ENCODE data around the gene GPC5.
"Not testable (repeated sequence)": the region's sequence is repeated elsewhere in the genome, so short reads cannot be mapped to it uniquely, and the experiment has no call there.

GPC5 gene

GRCh38 chr13:92500192-92500591 lies 1101.8 kb downstream of the GPC5 start:
- no peaks in the 10 kb centered on the region for H3K27me3 Mint-ChIP-seq
- intact Hi-C loops (cut with micrococcal nuclease), result no loop called here
- H3K27ac Mint-ChIP-seq, result no peak overlapping the region
- no peaks in the 10 kb centered on the region for H3K36me3 Mint-ChIP-seq (ENCODE audit: low read depth)
- H3K4me1 Mint-ChIP-seq (ENCODE audit: low read depth), result no peaks in the 10 kb centered on the region
- peaks cover 68% of the 10 kb centered on the region for H3K9me3 Mint-ChIP-seq
- H3K4me3 Mint-ChIP-seq, result no peak overlapping the region

GRCh38 chr13:92510416-92510815 lies 1112.0 kb downstream of the GPC5 start:
- Mint-ChIP-seq H3K9me3 (peaks cover 49% of the 10 kb centered on the region), H3K36me3 (ENCODE audit: low read depth) (no peaks in the 10 kb centered on the region), H3K27me3 (no peaks in the 10 kb centered on the region), H3K27ac (no peak overlapping the region), H3K4me3 (no peak overlapping the region), H3K4me1 (ENCODE audit: low read depth) (no peaks in the 10 kb centered on the region)
- intact Hi-C loops (cut with micrococcal nuclease), result no loop called here

- no peak overlapping the region for H3K27ac Mint-ChIP-seq
- no peaks in the 10 kb centered on the region for H3K27me3 Mint-ChIP-seq
- H3K4me1 Mint-ChIP-seq (ENCODE audit: low read depth), result no peaks in the 10 kb centered on the region
- intact Hi-C loops (cut with micrococcal nuclease), result no loop called here
- H3K9me3 Mint-ChIP-seq, result peaks cover 65% of the 10 kb centered on the region
- no peaks in the 10 kb centered on the region for H3K36me3 Mint-ChIP-seq (ENCODE audit: low read depth)
- no peak overlapping the region for H3K4me3 Mint-ChIP-seq
These were observed 1114.4 kb downstream of the GPC5 start for GRCh38 chr13:92512852-92513251.

- intact Hi-C loops (cut with micrococcal nuclease), result no loop called here
- Mint-ChIP-seq H3K36me3 (ENCODE audit: low read depth) (no peaks in the 10 kb centered on the region), H3K27ac (no peak overlapping the region), H3K4me3 (no peak overlapping the region), H3K27me3 (no peaks in the 10 kb centered on the region), H3K9me3 (peaks cover 73% of the 10 kb centered on the region), H3K4me1 (ENCODE audit: low read depth) (no peaks in the 10 kb centered on the region)
These were observed 1115.3 kb downstream of the GPC5 start for GRCh38 chr13:92513672-92514071.

- no peak overlapping the region for H3K27ac Mint-ChIP-seq
- H3K36me3 Mint-ChIP-seq (ENCODE audit: low read depth), result no peaks in the 10 kb centered on the region
- no peaks in the 10 kb centered on the region for H3K4me1 Mint-ChIP-seq (ENCODE audit: low read depth)
- no peak overlapping the region for H3K4me3 Mint-ChIP-seq
- intact Hi-C loops (cut with micrococcal nuclease), result no loop called here
- no peaks in the 10 kb centered on the region for H3K27me3 Mint-ChIP-seq
- peaks cover 74% of the 10 kb centered on the region for H3K9me3 Mint-ChIP-seq
These were observed 1116.2 kb downstream of the GPC5 start for GRCh38 chr13:92514420-92515125.

- H3K27me3 Mint-ChIP-seq; H3K4me1 Mint-ChIP-seq (ENCODE audit: low read depth); intact Hi-C loops (cut with micrococcal nuclease); H3K36me3 Mint-ChIP-seq (ENCODE audit: low read depth); H3K4me3 Mint-ChIP-seq; H3K27ac Mint-ChIP-seq: not testable (repeated sequence)
- peaks cover 71% of the 10 kb centered on the region for H3K9me3 Mint-ChIP-seq
These were observed 1118.5 kb downstream of the GPC5 start for GRCh38 chr13:92516878-92517277.

GRCh38 chr13:92518622-92519021 lies 1120.2 kb downstream of the GPC5 start:
- H3K27me3 Mint-ChIP-seq; H3K27ac Mint-ChIP-seq; H3K4me3 Mint-ChIP-seq; intact Hi-C loops (cut with micrococcal nuclease); H3K4me1 Mint-ChIP-seq (ENCODE audit: low read depth); H3K36me3 Mint-ChIP-seq (ENCODE audit: low read depth): not testable (repeated sequence)
- peaks cover 54% of the 10 kb centered on the region for H3K9me3 Mint-ChIP-seq

GRCh38 chr13:92530364-92530763 lies 1131.9 kb downstream of the GPC5 start:
- no peak overlapping the region for H3K27ac Mint-ChIP-seq
- intact Hi-C loops (cut with micrococcal nuclease), result no loop called here

GRCh38 chr13:92535222-92536006 lies 1137.0 kb downstream of the GPC5 start:
- Mint-ChIP-seq H3K36me3 (ENCODE audit: low read depth) (no peaks in the 10 kb centered on the region), H3K4me1 (ENCODE audit: low read depth) (no peaks in the 10 kb centered on the region), H3K27ac (no peak overlapping the region), H3K4me3 (no peak overlapping the region), H3K9me3 (peaks cover 23% of the 10 kb centered on the region), H3K27me3 (no peaks in the 10 kb centered on the region)
- intact Hi-C loops (cut with micrococcal nuclease), result no loop called here

More at GRCh38 chr13:92530364-92530763, 1131.9 kb downstream of the GPC5 start:
- Mint-ChIP-seq H3K4me3 (no peak overlapping the region), H3K4me1 (ENCODE audit: low read depth) (no peaks in the 10 kb centered on the region), H3K36me3 (ENCODE audit: low read depth) (no peaks in the 10 kb centered on the region), H3K9me3 (peaks cover 37% of the 10 kb centered on the region), H3K27me3 (no peaks in the 10 kb centered on the region)

GRCh38 chr13:92537471-92537870 lies 1139.0 kb downstream of the GPC5 start:
- Mint-ChIP-seq H3K4me3 (no peak overlapping the region), H3K4me1 (ENCODE audit: low read depth) (no peaks in the 10 kb centered on the region), H3K36me3 (ENCODE audit: low read depth) (no peaks in the 10 kb centered on the region)

GRCh38 chr13:92538164-92538563 lies 1139.7 kb downstream of the GPC5 start:
- intact Hi-C loops (cut with micrococcal nuclease), result no loop called here
- H3K4me3 Mint-ChIP-seq, result no peak overlapping the region

More at GRCh38 chr13:92537471-92537870, 1139.0 kb downstream of the GPC5 start:
- H3K27me3 Mint-ChIP-seq, result no peaks in the 10 kb centered on the region
- no peak overlapping the region for H3K27ac Mint-ChIP-seq
- intact Hi-C loops (cut with micrococcal nuclease), result no loop called here
- peaks cover 26% of the 10 kb centered on the region for H3K9me3 Mint-ChIP-seq

GRCh38 chr13:92539148-92539547 lies 1140.7 kb downstream of the GPC5 start:
- H3K36me3 Mint-ChIP-seq (ENCODE audit: low read depth); H3K4me1 Mint-ChIP-seq (ENCODE audit: low read depth); H3K4me3 Mint-ChIP-seq; intact Hi-C loops (cut with micrococcal nuclease); H3K27me3 Mint-ChIP-seq; H3K27ac Mint-ChIP-seq: not testable (repeated sequence)
- H3K9me3 Mint-ChIP-seq, result peaks cover 37% of the 10 kb centered on the region

More at GRCh38 chr13:92538164-92538563, 1139.7 kb downstream of the GPC5 start:
- no peak overlapping the region for H3K27ac Mint-ChIP-seq
- no peaks in the 10 kb centered on the region for H3K27me3 Mint-ChIP-seq
- H3K9me3 Mint-ChIP-seq, result peaks cover 33% of the 10 kb centered on the region
- H3K4me1 Mint-ChIP-seq (ENCODE audit: low read depth), result no peaks in the 10 kb centered on the region
- no peaks in the 10 kb centered on the region for H3K36me3 Mint-ChIP-seq (ENCODE audit: low read depth)

GRCh38 chr13:92547266-92547665 lies 1148.8 kb downstream of the GPC5 start:
- intact Hi-C loops (cut with micrococcal nuclease), result no loop called here
- Mint-ChIP-seq H3K36me3 (ENCODE audit: low read depth) (no peaks in the 10 kb centered on the region), H3K4me3 (no peak overlapping the region), H3K9me3 (peaks cover 28% of the 10 kb centered on the region), H3K27ac (no peak overlapping the region), H3K4me1 (ENCODE audit: low read depth) (no peaks in the 10 kb centered on the region), H3K27me3 (no peaks in the 10 kb centered on the region)

GRCh38 chr13:92549276-92549675 lies 1150.9 kb downstream of the GPC5 start:
- intact Hi-C loops (cut with micrococcal nuclease), result no loop called here
- no peak overlapping the region for H3K4me3 Mint-ChIP-seq
- no peaks in the 10 kb centered on the region for H3K4me1 Mint-ChIP-seq (ENCODE audit: low read depth)
- no peaks in the 10 kb centered on the region for H3K27me3 Mint-ChIP-seq
- peaks cover 19% of the 10 kb centered on the region for H3K9me3 Mint-ChIP-seq
- no peaks in the 10 kb centered on the region for H3K36me3 Mint-ChIP-seq (ENCODE audit: low read depth)
- no peak overlapping the region for H3K27ac Mint-ChIP-seq
